Activated B cell treated with CpG ODN at 0.5 μM for 24 hours (primary cell): ENCODE data around the gene HTR1E. TPM values are rescaled to one million over a fixed set of nuclear protein-coding genes. Genes with fewer than 3 reads are reported as not detected.

Source experiments
- ATAC-seq: fragments of 200-7000 bp; cut with Tn5 transposase; one replicate; pipeline ENCODE4 v1.10.0; 2021; ENCODE audit warnings: low read depth, mild to moderate bottlenecking, moderate library complexity
- CTCF ChIA-PET: fragments of 350-600 bp; sonication (Branson Sonifier 250); formaldehyde crosslinking; loops from one replicate; lab custom pipeline; 2021; ENCODE audit warnings: antibody characterized with exemption; lab: Charles Lee
- POLR2A ChIA-PET: fragments of 350-600 bp; sonication (Branson Sonifier 250); formaldehyde crosslinking; loops from one replicate; lab custom pipeline; 2021; ENCODE audit warnings: antibody characterized with exemption; lab: Charles Lee
- DNase-seq: peaks from one replicate; pipeline ENCODE4 v3.0.0; 2022
- H3K27ac Mint-ChIP-seq: one replicate; pipeline ENCODE4 v1.8.0; 2020; ENCODE audit warnings: mixed read lengths
- H3K27me3 Mint-ChIP-seq: one replicate; pipeline ENCODE4 v1.8.0; 2021; ENCODE audit warnings: mixed read lengths
- H3K36me3 Mint-ChIP-seq: one replicate; pipeline ENCODE4 v1.8.0; 2021; ENCODE audit warnings: low read depth, mixed read lengths
- H3K4me1 Mint-ChIP-seq: one replicate; pipeline ENCODE4 v1.8.0; 2021; ENCODE audit warnings: mixed read lengths
- H3K4me3 Mint-ChIP-seq: one replicate; pipeline ENCODE4 v1.8.0; 2020; ENCODE audit warnings: mild to moderate bottlenecking, mixed read lengths
- H3K9me3 Mint-ChIP-seq: one replicate; pipeline ENCODE4 v1.8.0; 2020; ENCODE audit warnings: mixed read lengths
- intact Hi-C: fragments of 100-400 bp; cut with micrococcal nuclease; formaldehyde crosslinking; loops from one replicate; pipeline ENCODE4 v1.15.1; 2024
- total RNA-seq: library from RNA; stranded (reverse); gene quantifications from 2 replicates; pipeline ENCODE4 v1.2.3, GENCODE V29; 2022
- TF ChIP-seq, protein P1 (sequence below): fragments of 200-600 bp; IDR thresholded peaks from one replicate; pipeline ENCODE4 v1.8.0; 2022; ENCODE audit warnings: antibody characterized with exemption, mild to moderate bottlenecking

The HTR1E gene
- total RNA-seq, 1 donor from 2014 or later = not detected

DNA sequence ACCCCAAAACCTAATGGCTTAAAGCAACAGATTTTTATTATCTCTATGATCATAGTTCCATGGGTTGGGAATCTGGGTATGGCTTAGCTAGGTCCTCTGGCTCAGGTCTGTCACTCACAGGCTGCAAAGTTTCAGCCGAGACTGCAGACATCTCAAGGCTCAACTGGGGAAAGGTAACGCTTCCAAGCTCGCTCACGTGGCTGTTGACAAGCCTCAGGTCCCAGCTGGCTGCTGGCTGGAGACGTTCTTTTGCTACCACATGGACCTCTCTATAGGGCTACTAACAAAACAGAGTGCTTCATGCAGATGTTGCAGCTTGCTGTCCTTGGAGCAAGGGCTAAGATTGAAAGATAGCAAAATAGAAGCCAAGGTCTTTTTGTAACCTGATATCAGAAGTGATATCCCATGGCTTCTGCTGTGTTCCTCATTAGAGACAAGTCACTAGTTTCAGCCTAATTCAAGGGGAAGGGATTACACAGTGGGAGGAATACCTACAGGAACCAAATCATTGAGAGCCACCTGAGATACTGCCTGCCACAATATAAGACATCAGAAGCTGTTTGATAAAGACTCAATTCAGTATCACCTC, 6.6 kb downstream of the HTR1E start:
- H3K4me1 Mint-ChIP-seq = no peaks in the 10 kb centered on the region
- POLR2A ChIA-PET = no interaction called here
- H3K9me3 Mint-ChIP-seq = no peaks in the 10 kb centered on the region
- TF ChIP-seq, protein P1, sequence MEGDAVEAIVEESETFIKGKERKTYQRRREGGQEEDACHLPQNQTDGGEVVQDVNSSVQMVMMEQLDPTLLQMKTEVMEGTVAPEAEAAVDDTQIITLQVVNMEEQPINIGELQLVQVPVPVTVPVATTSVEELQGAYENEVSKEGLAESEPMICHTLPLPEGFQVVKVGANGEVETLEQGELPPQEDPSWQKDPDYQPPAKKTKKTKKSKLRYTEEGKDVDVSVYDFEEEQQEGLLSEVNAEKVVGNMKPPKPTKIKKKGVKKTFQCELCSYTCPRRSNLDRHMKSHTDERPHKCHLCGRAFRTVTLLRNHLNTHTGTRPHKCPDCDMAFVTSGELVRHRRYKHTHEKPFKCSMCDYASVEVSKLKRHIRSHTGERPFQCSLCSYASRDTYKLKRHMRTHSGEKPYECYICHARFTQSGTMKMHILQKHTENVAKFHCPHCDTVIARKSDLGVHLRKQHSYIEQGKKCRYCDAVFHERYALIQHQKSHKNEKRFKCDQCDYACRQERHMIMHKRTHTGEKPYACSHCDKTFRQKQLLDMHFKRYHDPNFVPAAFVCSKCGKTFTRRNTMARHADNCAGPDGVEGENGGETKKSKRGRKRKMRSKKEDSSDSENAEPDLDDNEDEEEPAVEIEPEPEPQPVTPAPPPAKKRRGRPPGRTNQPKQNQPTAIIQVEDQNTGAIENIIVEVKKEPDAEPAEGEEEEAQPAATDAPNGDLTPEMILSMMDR = no peak
- intact Hi-C loops = no loop called here
- DNase-seq (no peak), ATAC-seq (no peak)
- CTCF ChIA-PET = no interaction called here
- H3K4me3 Mint-ChIP-seq = no peak overlapping the region
- H3K36me3 Mint-ChIP-seq = no peaks in the 10 kb centered on the region
- H3K27ac Mint-ChIP-seq = no peak overlapping the region
- H3K27me3 Mint-ChIP-seq = peaks cover 19% of the 10 kb centered on the region

DNA sequence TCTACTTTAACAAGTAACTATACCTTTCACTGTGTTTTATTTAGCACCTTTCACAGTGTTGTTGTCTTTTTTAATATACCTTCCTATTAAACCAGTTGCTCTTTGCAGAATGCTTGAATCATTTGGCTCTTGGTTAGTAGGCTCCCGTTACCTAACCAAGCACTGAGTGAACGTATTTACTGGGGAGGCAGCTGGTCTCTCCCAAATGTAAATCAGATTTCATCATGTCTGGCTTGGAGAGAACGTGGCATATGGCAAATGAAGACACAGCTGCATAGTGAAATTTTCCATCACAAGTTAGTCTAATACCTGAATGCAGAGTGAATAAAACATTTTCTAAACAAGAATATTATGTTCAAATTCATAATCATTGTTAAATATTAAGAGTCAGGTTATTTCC, 12.4 kb downstream of the HTR1E start:
- Mint-ChIP-seq H3K4me1 (no peaks in the 10 kb centered on the region), H3K9me3 (no peaks in the 10 kb centered on the region), H3K27me3 (peaks cover 7% of the 10 kb centered on the region), H3K36me3 (no peaks in the 10 kb centered on the region), H3K27ac (no peak overlapping the region), H3K4me3 (no peak overlapping the region)
- ChIA-PET POLR2A (no interaction called here), CTCF (no interaction called here)
- DNase-seq = no peak
- TF ChIP-seq, protein P1 = no peak
- no peak for ATAC-seq
- intact Hi-C loops = no loop called here

DNA sequence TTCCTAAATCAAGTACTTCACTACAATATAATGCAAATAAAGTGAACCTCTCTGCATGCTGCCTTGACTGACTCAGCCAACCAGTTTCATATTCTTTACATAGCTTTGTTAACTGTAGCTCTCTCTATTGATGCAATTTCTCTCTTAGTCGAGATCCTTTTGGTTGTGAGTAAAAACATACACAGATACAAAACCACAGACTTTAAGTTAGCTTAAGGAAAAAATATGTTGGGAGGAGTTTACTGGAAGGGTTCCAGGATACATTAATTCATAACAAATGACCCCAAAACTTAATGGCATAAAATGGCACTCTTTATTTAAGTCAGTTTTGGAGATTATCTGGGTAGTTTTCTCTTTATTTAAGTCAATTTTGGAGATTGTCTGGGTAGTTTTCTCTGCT, 15.7 kb downstream of the HTR1E start:
- H3K9me3 Mint-ChIP-seq = no peaks in the 10 kb centered on the region
- ATAC-seq (no peak), DNase-seq (no peak)
- intact Hi-C loops = no loop called here
- H3K36me3 Mint-ChIP-seq = no peaks in the 10 kb centered on the region
- peaks cover 6% of the 10 kb centered on the region for H3K27me3 Mint-ChIP-seq
- no peak overlapping the region for H3K27ac Mint-ChIP-seq
- POLR2A ChIA-PET = interaction anchor here (0.6 kb wide), 1 partner anchor 961 kb away, joined by 3 read pairs; no protein-coding TSS in a partner anchor
- CTCF ChIA-PET = no interaction called here
- TF ChIP-seq, protein P1 = no peak
- no peaks in the 10 kb centered on the region for H3K4me1 Mint-ChIP-seq
- H3K4me3 Mint-ChIP-seq = no peak overlapping the region

DNA sequence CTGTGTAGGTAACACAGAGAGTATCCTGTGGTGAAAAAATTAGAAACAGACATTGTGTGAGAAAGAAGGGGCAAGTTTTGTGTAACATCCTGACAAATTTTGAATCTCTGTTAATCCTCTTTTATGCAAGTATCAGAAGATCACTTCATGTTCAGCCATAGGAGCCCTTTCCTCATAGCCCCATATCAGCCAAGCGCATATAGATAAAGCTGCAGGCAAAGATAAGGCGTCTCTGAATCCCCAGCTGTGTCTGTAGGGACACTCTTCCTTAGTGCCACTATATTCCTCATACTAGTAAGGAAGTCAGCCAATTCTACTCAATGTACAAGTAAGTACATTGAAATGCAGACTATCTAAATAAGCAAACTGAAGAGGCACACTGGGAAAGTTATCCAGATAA, 22.3 kb downstream of the HTR1E start:
- TF ChIP-seq, protein P1 = no peak
- intact Hi-C loops = no loop called here
- no peaks in the 10 kb centered on the region for H3K9me3 Mint-ChIP-seq
- no peak overlapping the region for H3K4me3 Mint-ChIP-seq
- ATAC-seq = no peak
- CTCF ChIA-PET = interaction anchor here (1.1 kb wide), 1 partner anchor 13 kb away, joined by 3 read pairs; no protein-coding TSS in a partner anchor
- H3K27ac Mint-ChIP-seq = no peak overlapping the region
- H3K4me1 Mint-ChIP-seq = no peaks in the 10 kb centered on the region
- DNase-seq = no peak
- POLR2A ChIA-PET = no interaction called here
- peaks cover 10% of the 10 kb centered on the region for H3K27me3 Mint-ChIP-seq
- H3K36me3 Mint-ChIP-seq = no peaks in the 10 kb centered on the region

DNA sequence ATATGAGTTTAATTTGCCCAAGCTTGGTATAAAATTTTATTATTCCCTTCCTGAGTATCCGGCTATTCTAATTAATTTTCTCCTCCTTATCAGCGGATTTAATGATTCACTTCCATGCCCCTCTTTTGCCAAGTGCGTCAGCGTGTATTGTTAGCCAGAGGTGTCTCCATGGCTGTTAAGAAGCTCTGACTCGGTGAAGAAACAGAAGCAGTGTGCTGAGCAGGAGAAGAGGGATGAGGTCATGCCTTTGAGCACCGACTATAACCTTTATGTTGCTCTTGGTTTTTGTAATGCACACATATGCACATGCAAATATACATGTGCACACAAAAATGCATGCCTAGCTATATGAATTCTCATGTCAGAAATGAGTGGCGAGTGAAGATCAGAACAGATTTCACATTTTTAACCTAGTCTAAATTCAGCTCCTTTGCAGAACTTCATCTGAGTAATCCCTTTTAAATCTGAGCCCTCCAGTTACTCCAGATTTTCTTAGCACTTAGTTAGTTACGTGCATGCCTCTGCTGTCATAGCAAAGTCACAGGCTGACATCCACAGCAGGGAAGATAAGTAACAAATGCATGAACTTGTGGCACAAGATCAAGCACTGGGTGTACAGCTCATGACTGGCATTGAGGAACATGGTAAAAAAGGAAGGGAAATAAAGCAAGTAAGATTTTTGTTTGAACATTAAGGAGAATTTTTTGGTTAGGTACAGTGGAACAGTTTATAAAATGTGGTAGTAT, 24.3 kb downstream of the HTR1E start:
- Mint-ChIP-seq H3K9me3 (no peaks in the 10 kb centered on the region), H3K4me1 (no peaks in the 10 kb centered on the region), H3K36me3 (no peaks in the 10 kb centered on the region), H3K27me3 (peaks cover 21% of the 10 kb centered on the region), H3K4me3 (no peak overlapping the region), H3K27ac (no peak overlapping the region)
- ATAC-seq (no peak), DNase-seq (no peak)
- ChIA-PET POLR2A (no interaction called here), CTCF (no interaction called here)
- intact Hi-C loops = no loop called here
- TF ChIP-seq, protein P1 = no peak
